ENCODE data around the gene ERAP2.

DNA sequence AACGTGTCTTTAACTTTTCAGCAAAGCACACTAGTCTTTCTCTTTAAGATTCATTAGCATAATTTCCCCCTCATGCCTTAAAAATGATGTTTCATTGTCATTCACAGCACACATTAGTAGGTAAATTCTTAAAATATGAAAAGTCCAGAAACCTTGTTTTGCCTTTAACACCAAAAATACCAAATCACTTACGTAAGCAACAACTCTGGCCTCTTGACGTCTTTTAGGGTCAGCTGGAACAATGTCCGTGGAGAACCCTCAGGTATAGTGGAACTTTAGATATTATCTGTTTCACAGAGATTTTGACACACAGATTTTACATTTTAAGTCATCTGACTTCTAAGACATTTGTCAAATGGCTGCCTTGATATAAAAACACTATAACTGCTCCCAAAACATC, 90.5 kb downstream of the ERAP2 start:
- TF ChIP-seq CTCF (IDR thresholded peaks at IDR 0.05): no peak
- TF ChIP-seq POLR2A (IDR thresholded peaks at IDR 0.05): no peak

Measured in right lobe of liver (tissue), 4 donors.